Activated CD8-positive, alpha-beta memory T cell treated with anti-CD3 and anti-CD28 coated beads, Interleukin-2, amount 50 U/mL, for 1 hour (primary cell): Measurements from ENCODE around the gene TRIO.

ENCODE experiments used
- DNase-seq: peaks from one replicate; pipeline ENCODE4 v3.0.0-alpha.2; 2020; ENCODE audit errors: extremely low read depth

The TRIO gene

DNA sequence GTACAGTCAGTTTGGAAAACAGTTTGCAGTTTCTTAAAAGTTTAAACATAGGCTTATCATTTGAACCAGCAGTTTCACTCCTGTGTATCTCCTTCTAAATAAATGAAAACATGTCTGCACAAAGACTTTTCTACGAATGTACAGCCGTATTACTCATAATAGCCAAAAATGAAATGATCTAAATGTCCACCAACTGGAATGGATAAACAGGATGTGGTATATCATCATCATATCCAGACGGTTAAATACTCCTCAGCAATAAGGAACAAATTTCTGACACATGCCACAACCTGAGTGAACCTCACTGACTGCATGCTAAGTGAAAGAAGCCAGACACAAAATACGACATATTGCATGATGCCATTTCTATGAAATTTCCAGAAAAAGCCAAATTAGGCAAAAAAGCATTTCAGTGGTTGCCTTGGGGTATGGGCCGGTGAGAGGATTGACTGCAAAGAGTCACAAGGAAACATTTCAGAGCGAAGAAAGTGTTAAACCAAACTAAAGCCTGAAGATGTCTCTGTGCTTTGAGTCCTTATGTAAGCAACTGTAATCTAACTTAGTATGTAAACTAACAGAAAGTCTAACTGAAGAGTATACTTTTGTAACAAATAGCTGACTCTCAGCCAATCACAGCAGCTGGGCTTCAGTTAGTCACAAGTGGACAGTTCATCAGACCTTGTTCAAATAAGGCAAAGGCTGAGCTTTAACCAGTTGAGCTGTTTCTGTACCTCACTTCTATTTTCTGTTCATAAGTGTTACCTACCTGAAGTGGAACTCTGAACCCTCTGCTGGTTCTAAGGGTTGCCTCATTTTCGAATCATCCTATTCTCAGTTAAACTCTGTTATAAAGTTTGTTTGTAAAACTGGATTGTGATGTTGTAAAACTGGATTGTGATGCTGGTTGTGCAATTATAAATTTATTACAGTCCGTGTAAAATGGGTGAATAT is 65.2 kb downstream of the TRIO start:
- DNase-seq, result no peak

DNA sequence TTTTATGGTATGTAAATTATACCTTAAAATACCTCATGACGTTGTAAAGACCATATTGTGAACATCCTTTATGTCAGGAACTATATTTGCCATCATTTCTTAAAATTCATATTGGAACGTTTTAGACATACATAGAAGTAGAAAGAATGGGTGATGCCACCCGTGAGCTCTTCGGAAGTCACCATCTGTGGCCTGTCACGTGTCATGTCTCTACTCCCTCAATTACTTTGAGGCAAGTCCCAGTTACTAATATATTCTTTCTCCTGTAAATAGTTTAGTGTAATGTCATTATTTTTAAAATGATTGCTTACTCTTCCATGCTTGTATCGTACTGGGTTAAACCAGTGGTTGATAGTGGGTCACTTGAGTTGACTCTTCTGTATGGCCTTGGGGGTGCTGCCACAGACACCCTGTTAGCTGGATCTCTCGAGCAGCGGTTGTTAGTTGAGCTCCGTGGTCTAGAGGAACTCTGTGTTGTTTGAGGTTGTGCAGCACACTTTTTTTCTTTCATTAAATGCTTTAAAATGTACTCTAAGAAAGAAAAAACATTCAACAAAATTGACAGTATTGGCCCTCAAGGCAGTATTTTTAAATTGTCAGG is 66.2 kb downstream of the TRIO start:
- no peak for DNase-seq

DNA sequence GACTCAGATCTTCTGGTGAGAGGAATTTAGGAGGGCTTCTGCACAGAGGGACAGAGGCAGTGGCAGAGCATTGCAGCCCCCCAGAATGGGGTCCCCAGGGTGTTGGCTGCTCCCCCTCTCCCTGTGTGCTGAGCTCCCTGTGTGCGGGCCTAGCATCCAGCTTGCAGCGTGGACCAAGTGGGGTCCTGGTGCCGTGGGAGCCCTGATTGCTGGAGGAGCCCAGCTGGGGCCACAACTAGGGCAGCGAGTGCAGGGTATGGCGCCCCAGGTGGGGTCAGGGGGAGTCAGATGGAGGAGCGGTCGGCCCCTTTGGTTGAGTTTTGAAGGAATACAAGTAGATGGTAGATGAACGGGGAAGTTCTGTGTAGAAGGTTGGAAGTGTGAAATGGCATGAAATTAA is 66.7 kb downstream of the TRIO start:
- DNase-seq, result no peak

DNA sequence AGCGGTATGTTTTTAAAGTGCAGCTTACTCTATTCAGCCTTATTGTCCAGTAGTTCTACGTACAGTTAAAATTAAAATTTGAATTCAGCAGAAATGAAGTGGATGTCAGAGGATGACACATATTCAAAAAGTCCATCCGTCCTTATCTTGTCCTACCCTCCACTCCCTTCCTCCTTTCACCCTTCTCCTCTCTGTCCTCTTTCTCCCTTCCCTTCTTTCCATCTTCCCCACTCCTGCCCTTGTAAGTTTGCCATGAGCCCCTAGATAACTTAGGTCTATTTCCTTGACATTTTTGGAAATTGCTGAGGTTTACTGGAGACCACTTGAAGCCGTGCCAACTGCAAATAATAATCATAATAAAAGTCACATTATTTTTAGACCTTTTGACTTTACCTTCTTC is 67.6 kb downstream of the TRIO start:
- DNase-seq, result no peak

DNA sequence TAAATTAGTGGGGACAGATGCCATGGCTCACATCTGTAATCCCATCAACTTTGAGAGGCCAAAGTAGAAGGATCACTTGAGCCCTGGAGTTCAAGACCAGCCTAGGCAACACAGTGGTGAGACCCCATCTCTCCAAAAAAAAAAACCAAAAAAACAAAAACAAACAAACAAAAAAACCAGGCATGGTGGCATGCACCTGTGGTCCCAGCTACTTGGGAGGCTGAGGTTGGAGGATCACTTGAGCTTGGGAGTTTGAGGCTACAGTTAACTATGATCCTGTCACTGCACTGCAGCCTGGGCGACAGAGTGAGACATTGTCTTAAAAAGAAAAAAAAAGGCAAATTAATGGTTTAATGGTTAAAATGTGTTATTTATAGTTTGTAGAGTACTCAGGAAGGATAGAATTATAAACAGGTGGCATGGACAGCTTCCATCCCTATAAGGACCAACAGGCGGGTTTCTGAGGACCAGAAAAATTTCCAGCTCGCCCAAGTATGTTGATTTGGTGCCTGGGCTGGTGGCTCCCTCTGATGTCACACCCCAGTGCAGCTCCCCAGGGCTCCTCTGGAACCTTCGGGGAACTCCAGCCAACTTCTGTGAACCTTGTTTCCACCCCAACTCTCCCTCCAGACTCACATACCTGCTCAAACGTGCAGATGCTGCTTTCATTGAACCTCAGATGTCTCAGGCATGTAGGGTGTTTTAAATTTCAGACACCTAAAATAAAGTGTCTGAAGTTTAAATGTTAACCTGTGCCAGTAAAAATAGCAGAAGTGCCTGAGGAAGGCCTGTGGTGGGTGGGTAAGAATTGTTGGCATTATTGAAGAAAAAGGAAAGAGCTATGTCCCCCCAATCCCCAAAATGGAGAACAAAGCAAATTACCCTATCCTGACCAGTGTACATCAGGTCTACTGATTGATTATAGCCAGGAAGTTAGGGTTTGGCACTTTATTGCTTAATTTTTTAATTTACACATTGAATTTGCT is 69.0 kb downstream of the TRIO start:
- no peak for DNase-seq

DNA sequence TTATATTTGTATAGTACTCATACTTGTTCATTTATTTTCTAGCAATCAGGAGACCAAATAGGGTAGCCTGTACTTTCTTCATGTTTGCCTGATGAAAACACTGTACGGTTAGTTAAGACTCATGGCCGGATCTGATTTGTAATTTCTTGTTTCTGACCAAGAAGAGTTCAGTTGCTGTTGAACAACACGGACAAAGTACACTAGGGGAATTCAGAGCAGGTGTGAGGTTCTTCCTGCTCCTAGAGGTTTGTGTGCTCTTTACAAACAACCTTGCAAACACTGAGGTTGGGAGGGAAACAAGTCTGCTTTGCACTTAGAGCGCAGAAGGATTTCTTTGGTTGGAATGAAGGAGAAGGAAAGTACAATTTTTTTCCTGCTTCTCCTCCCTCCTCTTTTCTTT is 69.7 kb downstream of the TRIO start:
- no peak for DNase-seq

DNA sequence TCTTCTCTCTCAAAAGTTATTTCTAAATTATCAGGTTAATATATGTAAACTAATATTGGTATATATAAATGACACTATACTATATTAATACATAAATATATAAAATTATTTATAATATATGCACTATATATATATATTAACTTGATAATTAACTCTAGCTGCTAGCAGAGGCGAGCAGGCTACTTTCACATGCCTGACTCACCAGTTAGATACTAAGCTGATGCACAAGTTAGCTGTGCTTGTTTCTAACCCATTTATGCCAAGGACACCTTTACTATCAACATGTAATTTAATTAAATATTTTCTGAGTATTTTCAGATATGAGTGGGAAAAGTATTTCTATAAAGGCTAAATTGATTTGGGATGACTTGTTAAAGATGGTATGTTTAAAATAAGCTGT is 70.1 kb downstream of the TRIO start:
- no peak for DNase-seq

DNA sequence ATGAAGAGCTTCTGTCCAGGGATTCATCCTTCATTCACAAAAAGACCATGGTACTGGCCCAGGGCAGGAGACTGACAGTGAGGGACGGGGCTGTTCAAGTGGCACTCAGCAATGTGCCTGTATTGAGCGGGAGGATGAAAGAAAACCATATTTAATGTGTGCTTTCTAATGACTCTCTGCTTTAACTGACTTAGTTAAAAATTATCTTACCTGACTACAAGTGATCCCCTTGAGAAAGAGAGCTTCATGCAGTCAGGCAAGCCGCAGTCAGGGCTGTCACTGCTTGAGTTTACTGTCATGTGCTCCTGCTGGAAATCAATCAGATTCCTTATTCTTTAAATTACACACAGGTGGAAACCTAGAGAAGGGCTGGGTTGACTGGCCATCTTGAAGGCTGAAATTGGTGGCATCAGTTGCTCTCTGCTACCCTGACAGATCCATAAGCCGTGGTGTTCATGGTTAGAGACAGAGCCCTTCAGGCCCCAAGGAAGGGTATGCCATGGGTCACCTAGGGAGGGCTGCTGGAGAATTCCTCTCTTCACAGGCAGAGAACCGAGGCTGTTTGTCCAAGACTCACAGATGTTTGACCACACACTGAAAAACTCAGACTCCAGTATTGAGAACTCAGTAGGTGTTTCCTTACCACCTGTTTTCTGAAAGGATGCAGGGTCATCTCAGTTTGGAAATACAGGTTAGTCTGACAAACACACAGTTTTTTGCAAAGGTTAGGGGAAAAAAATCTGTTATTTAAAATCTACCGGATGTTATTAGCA is 70.9 kb downstream of the TRIO start:
- DNase-seq, result no peak

DNA sequence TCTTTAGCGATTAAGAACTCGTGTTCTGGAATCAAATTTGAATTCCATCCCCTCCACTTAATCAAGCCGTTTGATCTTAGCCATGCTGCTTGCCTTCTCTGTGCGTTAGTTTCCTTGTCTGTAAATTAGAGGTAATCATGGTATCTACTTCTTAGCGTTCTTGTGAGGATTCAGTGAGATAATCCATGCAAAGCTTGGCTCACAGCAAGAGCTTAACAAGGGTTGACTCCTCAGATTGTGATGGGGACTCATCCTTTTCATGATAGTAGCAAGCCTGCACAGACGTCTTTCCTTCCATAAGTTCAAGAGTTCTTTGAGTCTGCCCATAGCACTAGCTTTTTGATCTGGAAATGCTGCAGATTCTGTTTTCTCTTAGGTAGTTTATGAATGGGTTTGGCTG is 72.8 kb downstream of the TRIO start:
- no peak for DNase-seq

DNA sequence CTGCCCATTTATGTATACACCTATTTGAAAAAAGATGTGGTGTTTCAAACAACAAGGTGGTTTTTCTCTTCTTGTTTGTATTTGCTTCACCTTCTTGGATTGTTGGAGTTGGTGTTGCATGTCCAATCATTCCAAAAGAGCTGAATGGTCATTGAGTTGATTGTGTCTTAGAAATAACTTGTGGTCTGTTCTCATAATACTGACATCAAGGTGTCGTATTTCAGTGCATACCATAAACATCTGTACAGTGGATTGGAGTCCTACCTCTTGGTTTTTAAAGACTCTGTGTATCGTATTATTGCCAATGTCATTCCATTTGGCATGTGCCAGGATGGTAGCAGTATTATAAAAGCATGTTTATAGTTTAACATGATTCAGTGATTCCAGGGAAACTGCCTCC is 73.2 kb downstream of the TRIO start:
- no peak for DNase-seq

DNA sequence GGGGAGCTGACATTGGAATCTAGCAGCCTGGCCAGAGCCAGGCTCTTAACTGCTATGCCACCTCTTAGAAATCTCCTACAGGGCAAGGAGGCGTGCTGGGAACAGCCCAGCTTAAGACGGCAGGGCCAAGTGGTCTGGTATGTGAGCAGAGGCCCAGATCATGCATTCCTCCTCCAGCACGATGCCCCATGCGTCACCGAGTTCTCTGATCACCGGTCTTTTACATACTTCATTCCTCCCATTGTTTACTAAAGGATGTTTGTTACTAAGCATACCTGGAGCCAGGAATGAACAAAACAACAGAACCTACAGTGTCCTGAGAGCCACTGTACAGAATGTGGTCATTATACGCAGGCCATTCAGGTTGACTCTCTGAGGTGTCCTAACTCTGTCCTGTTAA is 73.8 kb downstream of the TRIO start:
- DNase-seq, result no peak

DNA sequence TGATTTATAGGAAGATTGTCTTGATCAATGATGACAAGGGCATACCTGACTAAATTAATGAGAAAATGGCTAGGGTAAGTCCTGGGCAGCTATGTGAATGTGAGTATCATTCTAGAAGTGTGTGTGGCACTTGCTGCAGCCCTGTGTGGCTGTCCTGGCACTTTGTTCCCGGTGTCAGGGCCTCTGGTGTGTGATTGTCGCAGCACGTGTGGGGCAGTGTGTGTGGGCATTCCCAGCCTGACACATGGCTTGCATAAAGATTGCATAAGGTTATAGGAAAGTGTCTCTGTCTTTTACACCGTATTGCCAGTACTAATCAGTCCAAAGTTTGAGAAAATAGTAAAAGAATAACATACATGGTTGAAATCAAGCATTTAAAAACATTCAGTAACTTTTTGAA is 74.4 kb downstream of the TRIO start:
- DNase-seq, result no peak

DNA sequence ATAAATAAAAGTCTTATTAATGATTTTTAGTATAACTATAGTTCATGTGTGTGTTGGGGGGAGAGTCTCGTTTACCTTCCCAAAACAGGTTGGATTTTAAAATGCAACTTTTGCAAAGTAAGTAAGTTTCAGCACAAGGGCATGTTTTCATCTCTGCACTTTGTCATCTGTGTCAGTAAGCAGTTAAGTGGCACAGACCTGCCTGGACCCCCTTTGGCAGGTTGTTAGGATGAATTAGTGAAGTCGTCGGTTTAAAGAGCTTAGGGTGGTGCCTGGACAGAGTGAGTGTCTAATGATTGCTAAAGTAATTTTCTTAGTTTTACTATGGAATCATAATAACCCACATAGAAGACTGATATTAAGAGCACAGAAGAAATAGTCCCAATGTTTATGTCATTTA is 74.9 kb downstream of the TRIO start:
- DNase-seq, result no peak

DNA sequence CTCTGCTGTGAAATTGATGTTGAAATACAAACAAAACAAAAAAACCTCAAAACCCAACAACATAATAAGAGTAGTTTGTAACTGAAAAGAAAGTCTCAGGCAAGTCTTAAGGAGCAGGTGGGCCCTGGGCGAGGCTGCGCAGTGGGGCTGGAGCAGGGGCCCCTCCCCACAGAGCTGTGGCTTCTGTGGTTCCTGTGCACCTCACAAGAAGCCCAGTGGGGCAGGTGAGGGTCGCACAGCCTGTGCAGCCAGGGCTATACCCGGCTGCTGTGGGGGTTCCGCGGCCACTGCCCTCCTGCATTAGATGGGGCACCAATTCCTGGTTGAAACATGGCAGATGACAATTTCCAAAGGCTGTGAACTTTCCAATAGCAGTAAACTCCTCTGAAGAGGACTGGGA is 75.3 kb downstream of the TRIO start:
- no peak for DNase-seq

DNA sequence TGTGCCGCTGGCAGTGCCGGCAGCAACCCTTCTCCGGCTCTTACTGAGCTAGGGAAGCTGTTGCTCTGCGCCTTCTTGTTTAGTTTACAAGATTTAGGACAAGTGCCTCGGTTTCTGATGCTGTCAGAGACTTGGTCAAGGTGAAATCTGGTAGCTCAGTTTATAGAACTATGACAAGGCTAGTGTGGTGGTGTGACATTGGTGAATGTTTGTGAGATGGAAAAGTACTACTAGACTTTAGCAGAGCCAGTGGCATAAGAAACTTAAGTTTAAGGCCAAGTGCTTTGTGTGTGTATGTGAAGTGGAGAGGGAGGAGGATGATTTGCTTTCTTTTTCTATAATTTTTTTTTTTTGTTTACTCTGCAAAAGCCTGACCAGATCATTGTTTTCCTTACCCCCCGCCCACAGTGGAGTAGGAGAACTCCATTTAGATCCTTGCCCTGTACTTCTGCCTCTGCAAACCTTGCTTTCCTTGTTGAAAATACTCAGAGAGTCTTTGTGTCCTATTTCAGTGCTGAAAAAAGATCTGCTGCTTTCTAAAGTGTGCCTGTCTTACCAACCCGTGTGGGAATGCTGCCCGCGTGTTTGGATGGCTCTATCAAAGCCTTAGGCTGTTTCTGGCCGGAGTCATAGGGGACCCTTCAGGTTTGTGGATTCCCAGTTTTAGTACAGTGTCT is 75.9 kb downstream of the TRIO start:
- DNase-seq, result no peak

DNA sequence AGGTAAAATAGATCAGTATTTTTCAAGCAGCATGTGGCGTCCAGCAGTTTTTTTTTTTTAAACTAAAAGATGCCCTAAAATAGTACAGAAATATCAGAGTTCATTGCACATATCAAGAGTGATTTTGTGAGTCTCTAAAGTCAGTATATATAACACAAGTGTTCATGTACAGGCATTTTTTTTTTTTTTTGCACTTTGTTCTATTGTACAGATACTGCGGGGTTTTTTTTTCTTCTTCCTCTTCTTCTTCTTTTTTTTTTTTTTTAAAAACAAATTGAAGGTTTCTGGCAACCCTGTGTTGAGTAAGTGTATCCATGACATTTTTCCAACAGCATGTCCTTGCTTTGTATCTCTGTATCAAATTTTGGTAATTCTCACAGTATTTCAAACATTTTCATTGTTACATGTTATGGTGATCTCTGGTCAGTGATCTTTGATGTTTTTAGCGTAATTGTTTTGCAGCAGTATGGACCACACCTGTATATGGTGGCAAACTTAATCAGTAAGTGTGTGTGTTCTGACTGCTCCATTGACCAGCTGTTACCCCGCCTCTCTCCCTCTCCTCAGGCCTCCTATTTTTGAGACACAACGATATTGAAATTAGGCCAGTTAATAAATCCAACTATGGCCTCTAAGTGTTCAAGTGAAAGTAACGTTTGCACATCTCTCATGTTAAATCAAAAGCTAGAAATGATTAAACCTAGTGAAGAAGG is 76.8 kb downstream of the TRIO start:
- DNase-seq, result no peak

DNA sequence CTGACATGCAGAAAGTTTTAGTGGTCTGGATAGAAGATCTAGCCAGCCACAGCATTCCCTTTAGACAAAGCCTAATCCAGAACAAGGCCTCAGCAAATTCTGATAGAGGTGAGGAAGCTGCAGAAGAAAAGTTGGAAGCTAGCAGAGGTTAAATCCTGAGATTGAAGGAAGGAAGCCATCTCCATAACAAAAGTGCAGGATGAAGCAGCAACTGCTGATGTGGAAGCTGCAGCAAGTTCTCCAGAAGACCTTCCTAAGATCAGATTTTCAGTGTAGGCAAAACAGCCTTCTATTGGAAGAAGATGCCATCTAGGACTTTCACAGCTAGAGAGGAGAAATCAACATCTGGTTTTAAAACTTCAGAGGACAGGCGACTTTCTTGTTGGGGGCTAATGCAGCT is 77.5 kb downstream of the TRIO start:
- DNase-seq, result no peak

DNA sequence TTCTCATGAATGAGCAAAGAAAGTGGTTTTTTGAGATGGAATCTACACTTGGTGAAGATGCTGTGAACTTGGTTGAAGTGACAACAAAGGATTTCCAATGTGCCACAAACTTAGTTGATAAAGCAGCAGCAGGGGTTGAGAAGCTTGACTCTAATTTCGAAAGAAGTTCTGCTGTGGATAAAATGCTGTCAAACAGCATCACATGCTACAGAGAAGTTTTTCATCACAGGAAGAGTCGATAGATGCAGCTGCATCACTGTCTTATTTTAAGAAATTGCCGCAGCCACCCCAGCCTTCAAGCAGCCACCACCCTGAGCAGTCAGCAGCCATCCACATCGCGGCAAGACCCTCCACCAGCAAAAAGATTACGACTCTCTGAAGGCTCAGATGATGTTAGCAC is 78.6 kb downstream of the TRIO start:
- no peak for DNase-seq

DNA sequence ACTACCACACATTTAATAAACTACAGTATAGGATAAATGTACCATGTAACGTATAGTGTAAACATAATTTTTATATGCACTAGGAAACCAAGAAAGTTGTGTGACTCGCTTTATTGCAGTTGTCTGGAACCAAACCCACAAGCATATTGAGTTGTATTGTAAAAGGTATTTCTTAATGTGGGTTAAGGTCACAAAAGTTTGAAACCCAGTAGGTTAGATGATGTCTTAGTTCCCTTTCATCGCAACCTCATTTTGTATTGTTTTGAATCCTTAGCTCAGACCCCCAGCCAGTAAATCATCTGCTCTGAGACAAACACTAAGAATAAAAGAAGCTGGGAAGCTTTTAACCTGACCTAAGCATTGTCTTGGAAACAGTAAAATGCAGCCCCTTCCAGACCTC is 79.1 kb downstream of the TRIO start:
- no peak for DNase-seq

DNA sequence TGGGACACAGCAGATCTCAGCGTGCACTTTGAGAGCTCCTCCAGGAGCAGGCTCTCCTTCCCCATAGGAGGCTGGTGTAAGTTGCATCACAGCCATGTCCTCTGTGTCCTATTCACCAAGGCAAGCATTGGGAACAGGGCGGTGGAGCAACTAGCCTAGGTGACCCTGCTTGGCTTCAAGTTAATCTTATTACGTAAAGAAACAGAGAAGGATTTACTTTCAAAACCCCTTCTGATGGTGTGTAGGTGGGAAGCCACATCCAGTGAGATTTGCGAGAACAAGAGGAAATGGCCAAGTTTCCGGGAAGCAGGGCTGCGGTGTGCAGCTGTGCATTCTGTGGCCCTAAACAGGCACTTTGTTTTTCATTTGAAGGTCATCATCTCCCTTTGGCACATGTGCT is 80.2 kb downstream of the TRIO start:
- DNase-seq, result no peak
